ENCODE results near the gene NFYB.
A peak's percentile ranks its signal among the peaks of the same experiment; 100 is the strongest.
"Not testable (repeated sequence)": the region's sequence is repeated elsewhere in the genome, so short reads cannot be mapped to it uniquely, and the experiment has no call there.

The NFYB gene

GRCh38 chr12:104155711-104156555 lies 17.9 kb upstream of the NFYB start:
- DNase-seq: no peak

- DNase-seq: no peak
Observed at GRCh38 chr12:104154806-104155205, 16.8 kb upstream of the NFYB start.

DNA sequence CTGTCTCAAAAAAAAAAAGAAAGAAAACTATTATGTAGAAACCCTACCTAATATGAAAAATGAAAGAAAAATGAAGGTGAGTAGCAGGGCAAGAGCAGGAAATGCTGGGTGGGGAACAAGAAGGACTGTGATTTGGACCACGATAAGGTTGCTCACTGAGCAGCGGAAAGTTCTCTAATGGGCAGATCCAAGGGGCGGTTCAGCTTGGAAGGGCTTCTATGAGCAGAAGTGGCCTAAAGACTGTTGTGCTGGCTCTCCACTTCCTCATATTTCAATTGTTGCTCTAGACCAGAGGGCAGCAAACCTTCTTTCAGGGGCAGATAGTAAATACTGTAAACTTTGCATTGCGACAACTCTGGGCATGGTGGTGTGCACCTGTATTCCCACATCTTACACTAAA lies 16.3 kb upstream of the NFYB start:
- no peak for DNase-seq

DNA sequence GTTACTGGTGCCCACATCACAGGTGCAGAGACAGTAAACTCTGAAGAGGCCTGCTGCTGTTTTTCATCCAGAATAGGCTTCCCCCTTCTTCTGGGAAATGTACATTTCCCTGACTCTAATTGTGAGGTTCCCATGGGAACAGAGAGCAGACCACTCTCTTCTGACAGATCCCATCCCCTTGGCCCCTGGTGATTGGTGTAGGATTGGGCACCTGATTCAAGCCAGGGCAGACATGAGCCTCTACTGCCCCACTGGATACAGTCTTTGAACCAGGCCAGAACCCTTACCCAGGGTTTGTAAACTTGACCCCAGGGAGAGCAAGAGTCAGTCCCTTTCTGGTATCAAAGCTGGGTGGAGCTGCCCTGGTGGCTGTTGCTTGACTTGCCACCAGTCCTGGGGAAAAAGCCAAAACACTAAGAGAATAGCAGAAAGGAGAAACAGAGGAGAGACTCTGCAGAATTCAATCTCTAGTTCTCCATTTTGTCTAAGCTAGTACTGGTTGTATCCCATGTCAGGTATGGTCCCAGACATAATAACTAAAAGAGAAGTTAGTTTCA lies 14.8 kb upstream of the NFYB start:
- no peak for DNase-seq

GRCh38 chr12:104150416-104150815 lies 12.4 kb upstream of the NFYB start:
- no peak for DNase-seq

DNA sequence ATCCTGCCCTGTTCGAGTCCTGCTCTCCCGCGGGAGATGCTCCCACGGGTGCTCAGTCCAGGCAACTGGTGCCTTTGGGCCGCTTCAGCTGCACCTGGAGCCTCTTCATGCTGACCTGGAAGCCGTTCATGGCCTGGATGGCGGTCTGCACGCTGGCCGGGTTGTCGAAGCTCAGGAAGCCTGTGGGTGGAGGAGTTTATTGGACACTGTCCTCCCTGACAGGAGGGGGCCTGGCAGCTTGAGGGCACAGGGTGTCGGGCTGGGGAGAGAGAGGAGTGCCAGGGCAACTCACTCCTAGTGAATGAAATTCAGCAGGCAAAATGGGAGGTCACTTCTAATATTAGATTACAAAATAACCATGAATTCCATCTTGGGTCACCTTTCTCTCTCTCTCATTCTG lies 9.3 kb upstream of the NFYB start:
- no peak for DNase-seq

- no peak for DNase-seq
Observed at GRCh38 chr12:104143918-104144317, 5.9 kb upstream of the NFYB start.

GRCh38 chr12:104143002-104143401 lies 5.0 kb upstream of the NFYB start:
- DNase-seq: no peak

- DNase-seq: no peak
Observed at GRCh38 chr12:104142543-104142942, 4.5 kb upstream of the NFYB start.

- DNase-seq: no peak
Observed at GRCh38 chr12:104138797-104139152, 765 bp upstream of the NFYB start.

DNA sequence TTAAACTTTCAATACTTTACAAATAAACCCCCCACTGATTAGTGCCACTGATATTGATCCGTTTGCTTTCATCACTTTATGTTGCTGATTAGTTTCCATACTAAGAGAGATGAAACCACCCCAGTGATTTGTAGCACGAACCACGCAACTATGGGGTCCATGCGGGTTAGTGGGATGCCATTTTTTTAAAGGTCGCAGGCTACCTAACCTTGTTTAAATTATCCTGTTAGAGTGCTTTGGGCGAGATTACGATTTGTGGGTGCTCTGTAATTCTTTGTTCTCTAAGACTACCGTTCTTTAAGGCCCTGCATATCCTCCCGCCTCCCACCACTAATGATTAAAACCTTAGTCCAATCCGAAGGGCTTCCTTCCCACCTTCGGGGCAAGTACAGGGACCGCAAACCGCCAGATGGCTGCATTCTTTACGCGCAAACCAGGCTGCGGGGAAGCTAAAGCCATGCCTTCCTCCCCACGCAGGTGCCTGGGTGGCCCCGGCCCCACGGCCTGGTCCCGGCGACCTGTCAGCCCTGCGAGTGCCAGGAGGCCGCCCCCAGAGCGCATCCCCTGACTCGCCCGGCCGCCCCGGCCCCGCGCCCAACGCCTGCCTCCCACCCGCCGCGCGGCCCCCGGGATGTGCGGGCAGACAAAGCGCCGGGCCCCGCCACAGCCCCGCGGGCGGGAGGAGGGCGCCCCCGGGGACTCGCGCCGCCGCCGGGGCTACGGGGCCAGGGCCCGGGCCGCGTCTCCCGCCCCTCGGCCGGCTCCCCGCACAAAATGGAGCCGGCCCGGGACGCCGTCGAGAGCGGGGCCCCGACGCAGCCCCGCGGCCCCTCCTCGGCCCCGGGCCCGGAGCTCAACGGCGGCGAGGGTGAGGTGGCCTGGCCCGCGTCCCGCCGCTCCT lies 759 bp downstream of the NFYB start:
- peak; percentile 31 for DNase-seq

GRCh38 chr12:104136577-104136976 lies 1.4 kb downstream of the NFYB start:
- DNase-seq: no peak

DNA sequence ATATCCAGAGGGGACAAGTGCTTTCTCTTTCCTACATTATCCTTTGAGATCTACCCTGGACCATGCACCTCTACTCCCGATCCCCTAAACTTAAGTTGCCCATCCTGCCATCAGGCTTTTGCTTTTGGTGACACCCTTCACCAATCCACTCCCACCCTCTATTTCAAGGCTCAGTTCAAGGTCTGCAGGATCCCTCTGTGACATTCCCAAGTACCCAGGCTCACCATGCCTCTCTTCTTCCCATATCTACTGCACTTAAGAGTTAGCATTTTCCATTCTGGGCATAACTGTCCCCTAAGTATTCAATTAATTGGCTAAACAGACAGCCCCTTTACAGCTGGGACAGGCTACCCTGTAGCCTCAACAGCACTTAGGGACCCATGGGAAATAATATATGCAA lies 3.1 kb downstream of the NFYB start:
- no peak for DNase-seq

- DNase-seq: no peak
Observed at GRCh38 chr12:104133866-104134265, 4.1 kb downstream of the NFYB start.

DNA sequence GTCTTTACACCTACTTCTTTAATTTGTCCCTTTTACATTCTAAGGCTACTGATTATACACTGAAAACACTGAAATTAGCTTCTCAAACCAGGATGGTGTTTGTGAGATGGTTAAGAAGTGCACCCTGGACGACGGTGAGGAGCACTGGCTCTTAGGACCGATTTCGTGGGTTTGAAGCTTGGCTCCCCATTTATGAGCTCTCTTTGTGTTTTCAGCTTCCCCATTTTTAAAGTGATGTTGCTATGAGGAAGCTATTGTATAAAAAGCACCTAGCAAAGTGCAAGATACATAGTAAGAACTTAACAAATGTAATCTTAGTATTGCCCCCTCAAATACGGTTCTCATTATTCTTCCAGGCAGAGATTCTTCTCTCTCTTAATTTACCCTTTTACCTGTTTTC lies 4.7 kb downstream of the NFYB start:
- no peak for DNase-seq

DNA sequence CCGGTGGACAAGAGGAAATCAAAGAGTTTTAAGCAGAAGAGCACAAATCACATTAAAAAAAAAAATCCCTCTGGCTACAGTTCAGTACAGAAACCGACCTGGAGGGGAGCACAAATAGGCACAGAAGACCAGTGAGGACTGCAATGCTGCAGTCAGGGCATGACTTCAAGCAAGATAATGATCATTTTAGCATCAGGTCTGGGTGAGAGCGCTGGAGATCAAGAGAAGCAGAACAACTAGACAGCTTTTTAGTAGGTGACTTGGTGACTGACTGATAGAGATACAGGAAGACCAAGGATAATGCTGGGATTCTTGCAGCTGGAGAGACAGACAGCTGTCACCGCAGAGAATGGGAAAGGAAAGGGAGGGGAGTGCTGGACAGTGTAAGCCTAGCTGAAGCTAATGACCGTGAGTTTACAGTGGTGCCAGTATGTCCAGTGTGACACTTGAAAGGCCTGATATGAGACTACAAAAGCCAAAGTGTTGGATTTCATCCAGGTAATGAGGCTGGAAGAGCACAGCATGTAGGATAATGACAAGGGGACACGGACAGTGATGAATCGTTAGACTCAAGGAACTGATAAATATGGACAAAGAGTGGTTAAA lies 5.6 kb downstream of the NFYB start:
- no peak for DNase-seq

- no peak for DNase-seq
Observed at GRCh38 chr12:104131609-104132008, 6.4 kb downstream of the NFYB start.

DNA sequence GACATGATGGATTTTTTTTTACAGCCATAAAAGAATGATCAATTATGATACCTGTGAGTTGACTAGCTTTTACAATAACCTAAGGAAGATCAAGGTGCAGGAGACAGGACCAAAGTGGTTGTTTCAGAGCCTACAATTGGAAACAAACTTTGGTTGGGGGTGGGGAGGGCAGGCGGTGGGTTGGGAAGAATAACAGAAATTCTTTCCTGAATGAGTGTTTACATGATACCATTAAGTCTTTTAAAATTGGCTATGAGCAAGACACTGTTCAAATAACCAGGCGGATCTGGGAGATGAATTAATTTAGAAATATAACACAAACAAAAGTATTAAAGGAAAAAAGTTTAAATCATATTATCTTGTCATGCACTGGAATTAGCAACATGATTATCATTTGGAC lies 7.2 kb downstream of the NFYB start:
- DNase-seq: no peak

DNA sequence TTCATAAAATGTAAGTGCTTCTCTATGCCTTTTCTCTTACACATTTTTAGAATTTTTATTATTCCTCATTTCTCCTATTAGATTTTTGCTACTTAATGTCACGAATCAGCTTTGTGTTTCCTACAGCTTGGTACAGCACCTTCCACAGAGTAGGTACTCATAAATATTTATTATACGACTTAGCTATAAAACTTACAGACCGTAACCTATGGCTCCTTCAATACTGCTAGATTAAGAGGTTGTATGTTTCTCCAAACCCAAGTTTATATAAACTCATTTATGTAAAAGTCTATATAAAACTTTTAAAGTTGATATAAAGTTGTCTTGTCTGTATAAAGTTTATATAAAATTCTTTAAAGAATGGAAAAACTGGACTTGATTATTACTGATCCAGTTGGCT lies 11.5 kb downstream of the NFYB start:
- DNase-seq: no peak

GRCh38 chr12:104122298-104122697 lies 15.7 kb downstream of the NFYB start:
- DNase-seq: no peak

DNA sequence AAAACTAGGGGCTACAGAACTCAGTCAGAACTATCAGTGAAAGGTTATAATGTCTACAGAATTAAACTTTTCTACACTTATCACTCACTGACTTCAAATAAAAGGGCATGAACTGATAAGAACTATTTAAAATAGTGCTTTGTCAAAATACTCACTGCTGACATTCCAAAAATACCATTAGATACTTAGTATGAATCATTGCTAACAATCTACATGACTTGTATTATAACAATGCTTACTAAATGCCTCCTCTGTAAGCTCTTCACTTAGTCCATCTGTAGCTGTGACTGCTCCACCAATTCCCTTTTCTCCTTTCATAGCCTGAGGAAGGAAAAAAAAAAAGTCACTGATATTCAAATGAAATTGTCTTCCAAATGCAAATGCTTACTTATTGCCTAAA lies 17.0 kb downstream of the NFYB start:
- peak; percentile 16 for DNase-seq

DNA sequence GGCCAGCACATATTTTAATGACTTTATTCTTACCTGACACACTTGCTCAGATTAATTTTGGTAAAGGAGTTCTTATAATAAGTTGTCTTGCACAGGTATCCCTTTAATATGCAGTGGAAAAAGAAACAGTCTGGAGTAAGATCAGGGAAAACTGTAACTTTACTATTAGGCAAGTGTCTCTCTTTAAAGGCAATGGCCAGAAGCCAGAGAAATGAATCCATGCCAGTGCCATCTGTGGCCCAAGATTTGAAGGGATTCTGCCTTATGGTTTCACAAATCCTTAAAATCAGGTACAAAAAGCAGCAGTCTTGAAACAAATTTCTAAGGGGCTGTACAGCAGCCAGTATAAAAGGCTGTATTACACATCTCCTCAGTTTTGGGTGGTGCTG lies 22.4 kb downstream of the NFYB start:
- no peak for DNase-seq

DNA sequence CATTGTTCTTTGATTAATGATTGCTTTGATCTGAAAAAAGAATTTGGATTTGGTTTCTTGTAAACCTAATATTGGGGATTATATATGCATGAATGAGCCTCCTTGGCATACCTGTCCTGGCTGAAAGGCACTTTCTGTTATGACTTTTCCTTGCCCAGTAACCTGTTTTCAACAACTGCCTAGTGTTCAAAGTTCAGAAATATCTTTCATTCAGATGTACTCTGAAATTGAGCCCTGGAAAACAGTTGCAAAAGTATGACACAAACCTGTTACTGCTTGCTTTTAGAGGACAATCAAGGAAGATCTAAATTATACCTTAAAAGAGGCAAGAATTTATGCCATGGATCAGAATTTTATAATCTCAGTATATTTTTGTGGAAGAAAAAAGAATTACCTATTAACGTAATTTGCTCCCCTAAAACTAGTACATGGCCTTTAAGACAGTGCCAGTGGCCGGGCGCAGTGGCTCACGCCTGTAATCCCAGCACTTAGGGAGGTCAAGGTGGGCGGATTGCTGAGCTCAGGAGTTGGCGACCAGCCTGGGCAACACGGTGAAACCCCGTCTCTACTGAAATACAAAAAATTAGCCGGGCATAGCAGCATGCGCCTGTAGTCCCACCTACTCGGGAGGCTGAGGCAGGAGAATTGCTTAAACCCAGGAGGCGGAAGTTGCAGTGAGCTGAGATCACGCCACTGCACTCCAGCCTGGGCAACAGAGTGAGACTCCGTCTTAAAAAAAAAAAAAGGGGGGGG lies 23.0 kb downstream of the NFYB start:
- DNase-seq: not testable (repeated sequence)
